ENCODE data around the gene ANO1.

Gene ANO1

DNA sequence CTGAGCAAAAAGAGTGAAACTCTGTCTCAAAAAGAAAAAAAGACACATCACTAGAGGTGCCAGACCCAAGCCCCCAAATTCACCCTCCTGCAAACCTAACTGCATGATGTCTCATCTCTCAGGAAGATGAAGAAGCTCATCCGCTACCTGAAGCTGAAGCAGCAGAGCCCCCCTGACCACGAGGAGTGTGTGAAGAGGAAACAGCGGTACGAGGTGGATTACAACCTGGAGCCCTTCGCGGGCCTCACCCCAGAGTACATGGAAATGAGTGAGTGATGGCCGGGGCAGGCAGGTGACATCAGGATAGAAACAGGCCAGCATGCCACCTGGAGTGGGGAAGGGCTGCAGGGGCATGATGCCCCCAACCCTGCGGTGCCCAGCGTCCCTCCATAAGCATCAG, 89.0 kb downstream of the ANO1 start:
- DNase-seq (ENCODE audit: low read depth), result no peak

DNA sequence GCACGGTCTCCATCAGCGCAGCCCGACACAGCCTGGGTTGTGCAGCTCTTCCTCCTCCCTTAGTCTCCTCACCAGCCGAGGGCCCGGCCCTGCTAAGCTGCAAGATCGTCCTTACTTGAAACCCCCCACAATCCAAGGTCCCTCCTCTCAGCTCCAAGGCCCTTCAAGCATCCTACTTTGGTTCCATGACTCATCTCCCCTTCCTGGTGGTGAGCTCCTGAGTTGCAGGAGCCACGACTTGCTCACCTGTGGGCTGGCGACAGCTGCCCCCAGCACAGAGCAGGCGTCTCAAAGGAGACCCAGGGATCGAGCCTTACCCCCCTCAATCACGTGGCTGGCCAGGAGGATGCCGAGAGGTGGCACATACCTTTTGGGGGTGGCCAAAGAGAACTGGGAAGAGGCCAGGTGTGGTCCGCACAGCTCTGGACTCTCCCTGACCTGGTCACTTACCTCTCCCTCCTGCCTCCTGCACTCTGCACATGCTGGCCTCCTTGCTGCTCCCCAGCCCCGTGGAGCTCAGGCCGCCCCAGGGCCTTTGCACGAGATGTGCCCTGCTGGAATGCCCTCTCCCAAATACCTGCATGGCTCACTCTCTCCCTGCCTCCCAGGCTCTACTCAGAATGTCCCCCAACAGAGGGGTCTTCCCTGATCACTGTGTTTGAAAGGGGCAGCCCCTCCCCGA, 89.7 kb downstream of the ANO1 start:
- DNase-seq (ENCODE audit: low read depth), result no peak

DNA sequence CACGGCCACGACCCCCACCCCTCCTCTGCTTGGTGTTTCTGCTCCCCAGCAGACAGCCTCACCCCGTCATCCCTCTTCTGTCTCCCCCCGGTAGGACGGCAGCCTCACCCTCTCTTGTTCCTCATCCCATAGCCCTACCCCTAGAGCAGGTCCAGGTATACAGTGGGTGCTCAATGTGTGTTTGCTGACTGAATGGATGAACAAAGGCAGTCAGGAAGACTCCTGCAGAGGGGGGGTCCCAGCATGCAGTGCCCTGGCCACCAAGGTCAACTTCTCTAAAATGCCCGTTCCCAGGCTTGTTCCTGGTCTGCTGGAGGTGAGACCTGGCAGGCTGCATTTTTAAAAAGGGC, 90.3 kb downstream of the ANO1 start:
- DNase-seq (ENCODE audit: low read depth), result no peak

DNA sequence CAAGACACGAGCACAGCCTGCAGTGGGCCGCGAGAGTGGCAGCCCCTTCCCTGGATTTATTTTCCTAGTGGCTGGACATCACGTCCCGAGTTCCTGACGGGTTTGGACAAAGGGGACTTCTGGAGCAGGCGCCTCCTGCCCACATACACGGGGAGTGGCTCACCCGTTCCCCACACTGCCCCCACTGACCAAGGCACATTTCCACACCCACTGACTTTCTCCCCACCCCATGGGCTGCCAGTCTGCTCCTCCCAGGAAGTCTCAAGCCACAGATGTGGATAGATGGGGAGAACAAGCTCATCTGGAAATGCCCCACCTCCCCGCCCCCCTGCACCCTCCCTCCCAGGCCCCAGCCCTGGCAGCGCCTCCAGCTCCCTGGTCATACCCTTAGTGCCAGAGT, 91.0 kb downstream of the ANO1 start:
- peak; percentile 31 for DNase-seq (ENCODE audit: low read depth)

DNA sequence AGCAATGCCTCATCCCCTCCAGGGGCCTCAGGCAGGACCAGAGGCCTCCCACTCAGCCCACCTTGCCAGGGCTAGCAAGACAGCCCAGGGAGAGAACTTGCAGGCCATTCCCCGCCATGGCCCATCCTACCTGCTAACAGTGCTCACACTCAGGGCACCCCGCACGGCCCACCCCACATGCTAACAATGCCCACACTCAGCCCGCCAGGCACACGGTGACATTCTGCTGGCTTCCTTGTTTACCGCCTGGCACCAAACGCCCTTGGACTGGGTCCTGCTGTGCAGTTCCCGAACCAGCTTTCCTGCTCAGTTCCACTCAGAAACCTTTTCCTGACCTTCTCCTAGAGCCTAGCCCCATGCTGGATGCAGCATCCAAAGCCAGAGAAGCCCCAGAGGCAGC, 91.5 kb downstream of the ANO1 start:
- DNase-seq (ENCODE audit: low read depth), result no peak

DNA sequence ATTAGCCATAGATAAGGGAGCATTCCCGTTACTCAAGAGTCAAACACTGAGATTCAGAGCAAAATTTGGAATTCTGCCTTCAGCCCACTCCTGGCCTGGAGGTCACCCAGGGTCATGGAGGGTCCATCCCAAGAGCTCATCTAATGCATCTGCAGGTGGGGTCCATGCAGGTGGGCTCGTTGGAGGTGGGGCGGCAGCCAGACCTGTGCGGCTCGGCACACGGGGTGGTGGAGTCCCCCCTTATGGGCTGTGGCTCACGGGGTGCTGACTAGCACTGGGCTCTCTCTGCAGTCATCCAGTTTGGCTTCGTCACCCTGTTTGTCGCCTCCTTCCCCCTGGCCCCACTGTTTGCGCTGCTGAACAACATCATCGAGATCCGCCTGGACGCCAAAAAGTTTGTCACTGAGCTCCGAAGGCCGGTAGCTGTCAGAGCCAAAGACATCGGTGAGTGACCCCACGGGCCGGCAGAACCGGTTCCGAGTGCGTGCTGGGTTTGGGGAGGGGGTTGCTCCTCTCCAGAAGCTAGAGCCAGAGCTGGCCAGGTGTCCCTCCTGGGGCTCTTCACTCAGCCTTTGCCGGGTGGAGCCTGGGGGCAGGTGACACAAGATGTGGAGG, 92.6 kb downstream of the ANO1 start:
- DNase-seq (ENCODE audit: low read depth), result no peak

DNA sequence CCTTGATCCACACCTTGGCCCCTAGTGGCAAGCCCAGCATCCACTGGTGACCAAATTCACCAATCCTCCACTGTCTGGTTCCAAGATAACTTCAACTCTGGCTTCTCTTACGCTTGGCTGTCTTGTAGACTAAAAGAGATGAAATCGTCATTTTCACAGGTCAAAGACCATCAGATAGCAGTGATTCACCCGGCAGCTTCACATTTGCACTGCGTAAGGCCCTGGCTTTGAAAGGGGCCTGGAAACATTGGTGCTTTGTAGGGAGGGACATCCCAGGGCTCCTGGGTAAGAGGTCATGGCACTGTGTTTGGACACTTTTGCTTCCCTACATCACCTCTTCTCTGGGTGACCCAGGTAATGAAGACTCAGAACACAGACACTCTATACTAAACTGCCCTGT, 94.9 kb downstream of the ANO1 start:
- no peak for DNase-seq (ENCODE audit: low read depth)

DNA sequence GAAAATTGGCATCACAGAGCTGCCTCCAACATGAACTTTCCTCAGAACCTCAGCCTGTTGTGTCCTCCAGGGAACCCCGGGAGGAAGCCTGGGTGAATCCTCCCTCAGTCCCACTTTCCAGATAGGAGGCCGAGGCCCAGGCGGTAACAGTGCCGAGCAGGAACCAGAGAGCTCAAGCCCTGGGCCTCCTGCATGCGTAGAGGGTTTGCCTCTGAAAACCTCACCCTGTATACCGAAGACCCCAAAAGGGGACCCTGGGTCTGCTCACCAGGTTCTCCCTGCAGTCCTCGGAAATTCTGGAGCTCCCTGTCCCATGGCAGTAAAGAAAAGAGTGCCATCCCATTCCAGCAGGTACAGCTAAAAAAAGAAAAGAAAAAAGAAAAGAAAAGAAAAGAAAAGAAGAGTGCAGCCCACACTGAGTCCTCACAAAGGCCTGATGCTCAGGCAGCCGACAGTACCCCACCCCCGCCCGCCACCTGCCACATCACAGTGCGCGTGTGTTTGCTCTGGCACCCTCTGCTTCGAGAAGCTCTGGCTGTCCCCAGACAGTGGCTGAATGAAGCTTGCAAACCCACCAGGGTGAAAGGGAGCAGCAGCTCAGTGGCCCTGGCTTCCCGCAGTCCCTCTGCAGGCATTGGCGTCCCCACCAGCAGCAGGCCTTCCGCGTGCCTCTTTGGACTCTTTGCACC, 96.6 kb downstream of the ANO1 start:
- DNase-seq (ENCODE audit: low read depth), result no peak

DNA sequence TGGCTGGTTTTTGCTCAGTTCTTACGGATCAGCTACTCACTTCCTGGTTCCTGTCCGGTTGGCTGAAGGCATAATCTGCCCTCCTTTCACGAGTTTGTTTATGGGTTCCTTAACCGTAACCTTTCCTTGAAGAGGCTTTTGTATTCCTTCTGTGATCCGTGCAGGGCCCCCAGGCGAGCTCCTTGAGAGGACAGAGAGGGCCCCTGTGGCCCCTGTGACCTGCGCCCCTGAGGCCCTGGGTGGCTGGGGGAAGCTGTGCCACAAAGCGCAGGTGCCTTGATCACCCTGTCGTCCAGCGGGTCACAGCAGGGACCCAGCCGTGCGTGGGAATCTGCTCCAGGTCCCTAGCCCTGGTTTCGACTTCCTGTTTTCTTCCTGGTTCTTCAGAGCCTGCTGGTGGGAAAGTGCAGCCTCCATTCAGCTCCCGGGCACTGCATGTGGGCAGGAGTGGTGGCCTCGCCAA, 97.2 kb downstream of the ANO1 start:
- DNase-seq (ENCODE audit: low read depth), result no peak

DNA sequence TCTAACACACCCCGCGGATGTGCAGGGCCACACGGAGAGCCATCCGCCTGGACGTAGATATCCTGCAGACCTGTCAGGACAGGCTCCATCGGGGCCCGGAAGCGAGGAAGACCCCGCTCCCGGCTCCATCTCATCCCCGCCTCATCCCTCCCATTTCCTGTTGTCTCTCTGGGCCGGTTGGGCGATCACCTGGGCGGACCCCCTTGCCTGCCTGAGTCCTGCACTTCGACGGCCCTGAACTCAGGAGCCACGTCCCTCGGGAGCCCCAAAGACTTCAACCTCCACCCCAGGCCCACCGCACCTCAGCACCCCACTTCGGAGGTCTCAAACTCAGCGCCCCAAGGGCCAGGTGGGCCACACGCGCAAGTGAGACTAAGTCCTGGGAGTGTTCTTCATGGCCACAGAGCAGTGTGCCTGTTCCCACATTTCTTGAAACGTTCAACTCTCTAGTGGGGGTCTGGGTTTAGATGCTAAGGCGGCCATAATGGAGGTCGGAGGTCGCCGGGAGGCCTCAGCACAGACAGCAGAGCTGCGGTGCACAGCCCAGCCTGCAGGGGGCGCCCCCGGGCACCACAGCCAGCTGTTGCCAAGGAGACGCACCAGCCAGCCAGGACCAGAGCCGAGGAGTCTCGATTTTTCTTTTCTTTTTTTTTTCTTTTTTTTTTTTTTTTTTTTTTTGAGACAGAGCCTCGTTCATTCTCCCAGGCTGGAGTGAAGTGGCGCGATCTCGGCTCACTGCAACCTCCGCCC, 99.0 kb downstream of the ANO1 start:
- peak; percentile 26 for DNase-seq (ENCODE audit: low read depth)

DNA sequence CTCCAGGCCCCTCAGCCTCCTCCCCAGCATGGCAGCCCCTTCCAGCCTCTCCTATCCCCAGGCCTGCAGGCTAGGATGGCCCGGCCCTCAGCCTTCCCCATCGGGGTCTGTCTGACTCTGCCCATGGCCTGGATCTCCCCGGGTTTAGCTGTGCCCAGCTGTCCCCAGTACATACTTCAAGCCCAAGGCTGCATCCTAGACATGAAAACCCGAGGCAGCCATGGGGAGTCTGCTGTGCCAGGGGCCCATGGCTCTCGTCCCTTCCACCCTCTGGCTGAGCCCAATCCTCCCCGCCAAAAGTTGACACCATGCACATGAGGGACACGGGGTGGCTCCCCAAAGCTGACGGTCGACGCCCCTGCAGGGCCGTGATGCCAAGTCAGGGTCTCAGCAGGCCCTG, 102.8 kb downstream of the ANO1 start:
- DNase-seq (ENCODE audit: low read depth), result no peak

DNA sequence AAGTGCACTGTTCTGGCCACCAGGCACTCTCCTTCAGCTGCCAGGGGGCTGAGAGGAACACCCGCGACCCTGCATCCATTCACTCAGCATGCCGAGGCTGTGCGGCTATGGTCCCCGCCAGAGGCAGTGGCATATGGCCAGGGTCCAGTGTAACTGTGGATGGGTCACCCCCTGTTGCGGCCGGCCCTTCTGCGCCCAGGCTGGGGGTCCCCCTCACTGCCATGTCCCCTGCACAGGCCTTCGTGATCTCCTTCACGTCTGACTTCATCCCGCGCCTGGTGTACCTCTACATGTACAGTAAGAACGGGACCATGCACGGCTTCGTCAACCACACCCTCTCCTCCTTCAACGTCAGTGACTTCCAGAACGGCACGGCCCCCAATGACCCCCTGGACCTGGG, 104.1 kb downstream of the ANO1 start:
- DNase-seq (ENCODE audit: low read depth), result no peak

DNA sequence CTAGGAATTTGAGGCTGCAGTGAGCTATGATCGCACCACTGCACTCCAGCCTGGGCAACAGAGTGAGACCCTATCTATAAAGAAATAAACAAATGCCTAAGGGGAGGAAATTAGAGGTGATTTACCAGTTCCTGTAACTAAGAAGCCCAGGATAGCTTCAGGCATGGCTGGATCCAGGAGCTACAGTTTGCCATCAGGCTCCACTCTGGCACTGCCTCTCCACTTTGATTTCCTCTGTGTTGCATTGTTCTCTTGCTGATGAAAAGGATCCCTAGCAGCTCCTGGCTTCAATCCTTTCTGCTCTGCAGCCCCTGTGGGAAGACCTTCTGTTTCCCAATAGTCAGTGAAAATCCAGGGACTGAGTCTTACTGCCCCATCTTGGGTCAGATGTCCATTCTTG, 104.9 kb downstream of the ANO1 start:
- DNase-seq (ENCODE audit: low read depth), result no peak

DNA sequence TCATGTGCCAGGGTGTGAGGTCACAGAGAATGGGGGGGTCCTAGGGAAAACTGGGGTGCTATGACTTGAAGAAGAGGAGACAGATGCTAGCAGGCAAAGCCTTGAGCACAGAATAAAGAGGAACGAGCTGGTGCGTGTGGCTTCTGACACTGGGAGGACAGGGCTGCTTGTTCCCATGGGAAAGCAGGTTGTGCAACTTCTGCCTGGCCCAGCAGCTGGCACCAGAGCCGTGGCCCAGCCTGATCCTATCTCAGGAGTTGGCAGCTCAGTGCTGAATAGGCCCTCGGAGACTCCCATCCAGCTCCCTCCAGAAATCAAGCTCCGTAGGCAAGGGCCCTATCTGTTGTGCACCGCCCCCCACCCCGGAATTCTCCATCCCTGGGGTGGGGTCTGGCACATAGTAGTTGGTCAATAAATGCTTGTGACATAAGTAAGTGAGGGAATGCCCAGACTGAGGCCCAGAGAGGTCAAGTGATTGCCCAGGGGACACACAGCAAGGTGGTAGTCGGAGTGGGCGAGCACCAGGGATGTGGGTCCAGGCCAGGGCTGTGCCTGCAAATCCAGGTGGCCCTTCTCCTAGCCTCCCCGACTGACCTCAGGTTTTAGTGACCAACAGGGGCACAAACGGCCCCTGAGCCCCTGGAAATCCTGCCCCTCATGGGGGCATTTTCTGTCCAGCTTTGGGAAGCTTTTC, 105.5 kb downstream of the ANO1 start:
- no peak for DNase-seq (ENCODE audit: low read depth)

DNA sequence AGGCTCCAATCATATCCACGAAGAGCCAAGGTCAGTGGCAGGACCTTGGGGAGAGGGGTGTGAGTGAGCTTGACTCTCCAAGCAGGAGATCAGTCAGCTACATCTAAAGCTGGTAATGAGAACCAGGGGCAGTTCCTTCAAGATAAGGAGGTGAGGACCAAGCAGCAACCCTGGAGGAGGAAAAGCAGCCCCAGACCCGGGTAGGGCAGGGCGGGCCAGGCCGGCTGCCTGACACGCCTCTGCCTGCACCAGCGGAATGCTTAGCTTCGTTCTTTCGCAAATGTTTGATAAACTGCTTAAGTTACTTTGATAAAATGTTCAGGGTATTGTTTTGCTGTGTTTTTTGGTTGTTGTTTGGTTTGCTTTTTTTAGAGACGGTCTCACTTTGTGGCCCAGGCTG, 106.3 kb downstream of the ANO1 start:
- no peak for DNase-seq (ENCODE audit: low read depth)

DNA sequence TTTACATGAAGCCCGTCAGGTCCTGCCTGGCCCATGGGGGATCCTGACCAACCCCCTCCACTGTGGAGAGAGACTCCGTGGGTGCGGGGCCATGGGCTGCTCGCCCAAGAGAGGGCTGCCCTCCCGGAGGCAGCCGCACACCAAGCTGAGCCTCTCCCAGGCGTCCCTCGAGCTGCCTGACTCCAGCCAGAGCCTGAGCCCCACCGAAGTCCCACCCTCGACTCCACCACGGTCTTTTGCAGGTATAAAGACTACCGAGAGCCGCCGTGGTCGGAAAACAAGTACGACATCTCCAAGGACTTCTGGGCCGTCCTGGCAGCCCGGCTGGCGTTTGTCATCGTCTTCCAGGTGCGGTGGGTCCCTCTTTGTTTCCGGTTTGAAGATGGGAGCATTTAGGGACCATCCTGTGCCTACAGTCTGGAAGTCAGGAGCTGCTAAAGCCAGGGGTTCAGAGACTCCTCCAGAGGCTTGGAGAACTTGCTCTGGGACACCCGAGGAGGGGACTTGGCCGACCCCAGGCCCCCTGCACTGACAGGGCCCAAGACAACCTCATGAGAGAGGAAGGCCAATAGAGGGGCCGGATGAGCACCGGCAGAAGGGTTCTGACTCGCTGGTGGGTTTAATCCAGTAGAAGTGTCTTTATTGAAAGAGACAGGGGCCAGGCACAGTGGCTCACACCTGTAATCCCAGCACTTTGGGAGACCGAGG, 107.4 kb downstream of the ANO1 start:
- no peak for DNase-seq (ENCODE audit: low read depth)

DNA sequence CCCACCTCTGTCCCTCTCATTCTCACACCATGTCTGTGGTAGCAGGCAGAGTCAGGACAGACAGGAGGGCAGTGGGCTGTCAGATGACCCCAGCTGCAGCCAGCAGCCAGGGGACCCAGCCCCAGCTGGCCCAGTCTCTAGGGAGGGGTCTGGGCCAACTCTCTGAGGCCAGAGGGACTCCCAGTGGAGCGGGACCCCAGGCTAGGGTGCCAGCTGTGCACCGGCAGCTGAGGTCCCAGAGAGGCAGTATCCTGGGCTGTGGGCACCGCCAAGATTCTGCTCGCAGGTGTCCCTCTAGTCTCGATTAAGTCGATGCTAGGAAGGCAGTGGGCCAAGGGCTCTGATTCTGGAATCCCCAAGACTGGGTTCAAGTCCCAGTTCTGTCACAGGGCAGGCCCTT, 108.3 kb downstream of the ANO1 start:
- no peak for DNase-seq (ENCODE audit: low read depth)

DNA sequence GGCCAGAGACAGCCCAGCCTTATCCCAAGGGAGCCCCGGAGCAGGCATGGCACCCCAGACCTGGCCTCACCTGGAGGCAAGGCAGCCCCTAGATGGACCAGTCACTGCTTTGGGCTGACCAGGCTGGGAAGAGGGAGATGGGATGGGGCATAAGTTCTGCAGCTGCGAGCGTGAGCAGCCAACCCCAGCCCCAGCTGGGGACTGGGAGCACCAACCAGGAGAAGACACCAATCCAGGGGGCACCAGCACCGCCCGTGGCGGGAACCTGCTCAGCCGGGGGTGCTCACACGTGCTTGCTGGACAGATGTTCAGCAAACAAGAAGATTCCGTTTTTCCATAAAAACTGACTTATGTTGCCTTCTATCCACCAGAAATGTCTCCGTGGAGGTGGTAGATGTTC, 108.8 kb downstream of the ANO1 start:
- no peak for DNase-seq (ENCODE audit: low read depth)

DNA sequence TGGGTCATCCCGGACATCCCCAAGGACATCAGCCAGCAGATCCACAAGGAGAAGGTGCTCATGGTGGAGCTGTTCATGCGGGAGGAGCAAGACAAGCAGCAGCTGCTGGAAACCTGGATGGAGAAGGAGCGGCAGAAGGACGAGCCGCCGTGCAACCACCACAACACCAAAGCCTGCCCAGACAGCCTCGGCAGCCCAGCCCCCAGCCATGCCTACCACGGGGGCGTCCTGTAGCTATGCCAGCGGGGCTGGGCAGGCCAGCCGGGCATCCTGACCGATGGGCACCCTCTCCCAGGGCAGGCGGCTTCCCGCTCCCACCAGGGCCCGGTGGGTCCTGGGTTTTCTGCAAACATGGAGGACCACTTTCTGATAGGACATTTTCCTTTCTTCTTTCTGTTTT, 109.7 kb downstream of the ANO1 start:
- DNase-seq (ENCODE audit: low read depth), result no peak

DNA sequence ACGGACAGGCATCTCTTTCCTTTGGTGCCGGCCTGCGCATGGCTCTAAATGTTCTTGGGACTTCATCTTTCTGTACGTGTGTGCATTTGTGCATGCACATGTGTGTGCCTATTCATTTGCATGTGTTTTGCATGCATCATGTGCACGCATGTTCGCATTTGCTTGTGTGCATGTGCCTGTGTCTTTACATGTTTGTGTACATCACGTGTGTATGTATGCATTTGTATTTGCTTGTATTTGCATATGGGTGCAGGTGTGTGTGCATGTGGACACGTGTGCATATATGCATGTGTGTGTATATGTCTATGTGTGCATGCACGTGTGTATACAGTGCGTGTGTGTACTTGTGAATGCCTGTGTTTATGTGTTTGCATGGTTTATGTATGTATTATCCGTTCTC, 111.5 kb downstream of the ANO1 start:
- no peak for DNase-seq (ENCODE audit: low read depth)

DNA sequence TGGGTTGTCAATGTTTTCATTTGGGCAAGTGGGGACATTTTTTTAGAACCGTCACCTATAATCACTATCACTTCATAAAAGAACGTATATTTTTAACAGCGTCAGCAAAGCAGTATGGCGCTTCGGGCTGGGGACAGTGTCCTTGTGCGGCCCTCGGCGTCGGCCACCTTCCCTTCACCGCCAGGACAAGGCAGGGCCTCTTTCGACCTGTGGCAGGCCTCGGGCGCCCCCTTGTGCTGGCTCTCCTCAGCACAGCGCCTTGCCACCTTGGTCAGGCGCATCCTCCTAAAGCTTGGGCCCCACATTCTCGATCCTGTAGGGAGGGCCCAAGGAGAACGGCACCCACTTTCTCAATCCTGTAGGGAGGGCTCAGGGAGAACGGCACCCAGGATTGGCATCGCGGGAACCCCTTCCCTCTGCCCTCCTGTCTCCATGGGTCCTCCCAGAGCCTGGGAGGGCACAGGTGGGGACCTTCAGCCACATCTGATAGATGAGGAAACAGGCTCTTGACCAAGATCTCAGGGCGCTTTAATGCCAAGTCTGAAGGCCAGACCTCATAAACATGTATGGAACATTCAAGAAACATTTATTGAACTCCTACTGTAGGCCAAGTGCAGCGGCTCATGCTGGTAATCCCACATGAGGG, 113.5 kb downstream of the ANO1 start:
- DNase-seq (ENCODE audit: low read depth), result no peak

Data from CMK (cell line).